Neuron (in vitro differentiated cells): Measurements from ENCODE around the gene STAT6.
"Not testable (repeated sequence)": the region's sequence is repeated elsewhere in the genome, so short reads cannot be mapped to it uniquely, and the experiment has no call there.

Source experiments
- H2AFZ ChIP-seq: one replicate; pipeline ENCODE4 v1.6.1; 2013; ENCODE audit warnings: low read depth, mild to moderate bottlenecking, inconsistent platforms, low read length, moderate library complexity
- H3K27me3 ChIP-seq: one replicate; pipeline ENCODE4 v1.6.1; 2013; ENCODE audit warnings: low read length; ENCODE audit not compliant: insufficient read depth
- H3K36me3 ChIP-seq: one replicate; pipeline ENCODE4 v1.6.1; 2013; ENCODE audit warnings: low read length; ENCODE audit not compliant: insufficient read depth
- H3K4me1 ChIP-seq: one replicate; pipeline ENCODE4 v1.6.1; 2013; ENCODE audit warnings: low read length; ENCODE audit not compliant: insufficient read depth
- H3K4me3 ChIP-seq: 2 replicates; pipeline ENCODE4 v1.5.1; 2013; ENCODE audit warnings: mild to moderate bottlenecking, low read length, moderate library complexity
- H3K9me3 ChIP-seq: one replicate; pipeline ENCODE4 v1.6.1; 2013; ENCODE audit warnings: low read length

STAT6 gene

DNA sequence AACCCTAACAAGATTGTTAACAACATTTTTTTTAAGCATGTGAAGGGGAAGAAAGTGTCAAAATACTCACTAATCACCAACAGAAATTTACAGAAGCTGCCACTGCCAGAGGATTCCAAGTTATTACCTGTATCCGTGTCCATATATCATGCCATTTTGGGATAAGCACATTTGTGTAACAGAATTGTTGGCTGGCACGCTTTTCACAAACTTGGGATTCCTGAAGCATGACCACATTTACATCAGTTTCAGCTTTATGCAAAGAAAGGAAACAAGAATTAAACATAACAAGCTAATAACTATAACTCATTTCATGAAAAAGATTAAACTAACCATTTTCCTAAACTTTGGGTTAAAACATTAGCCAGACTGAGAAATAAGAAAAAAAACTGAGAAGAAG is 38.5 kb downstream of the STAT6 start:
- no peak overlapping the region for H2AFZ ChIP-seq
- peaks cover 34% of the 10 kb centered on the region for H3K36me3 ChIP-seq
- no peaks in the 10 kb centered on the region for H3K27me3 ChIP-seq
- no peaks in the 10 kb centered on the region for H3K9me3 ChIP-seq
- peaks cover 8% of the 10 kb centered on the region for H3K4me1 ChIP-seq
- no peak overlapping the region for H3K4me3 ChIP-seq

DNA sequence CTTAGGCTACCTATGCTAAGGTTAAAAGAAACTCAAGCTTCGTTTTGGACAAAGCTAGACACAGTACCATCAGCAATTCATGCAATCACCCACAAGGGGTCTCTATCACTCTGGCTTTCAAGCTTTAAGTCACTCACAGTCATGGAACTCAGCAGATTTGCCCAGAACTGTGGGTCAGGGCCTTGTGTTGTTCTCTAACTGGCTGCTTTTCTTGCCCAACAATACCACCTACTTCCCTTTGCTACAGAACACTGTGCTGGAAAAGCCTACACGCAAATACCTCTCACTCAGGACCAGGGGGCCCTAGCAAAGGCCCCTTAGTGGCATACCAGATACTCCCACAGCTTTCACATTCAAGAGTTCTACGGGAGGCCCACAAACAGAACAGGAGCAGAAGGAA is 41.6 kb downstream of the STAT6 start:
- peaks cover 43% of the 10 kb centered on the region for H3K36me3 ChIP-seq
- H3K9me3 ChIP-seq, result no peaks in the 10 kb centered on the region
- no peaks in the 10 kb centered on the region for H3K27me3 ChIP-seq
- no peak overlapping the region for H3K4me3 ChIP-seq
- H2AFZ ChIP-seq, result no peak overlapping the region
- H3K4me1 ChIP-seq, result peaks cover 5% of the 10 kb centered on the region

DNA sequence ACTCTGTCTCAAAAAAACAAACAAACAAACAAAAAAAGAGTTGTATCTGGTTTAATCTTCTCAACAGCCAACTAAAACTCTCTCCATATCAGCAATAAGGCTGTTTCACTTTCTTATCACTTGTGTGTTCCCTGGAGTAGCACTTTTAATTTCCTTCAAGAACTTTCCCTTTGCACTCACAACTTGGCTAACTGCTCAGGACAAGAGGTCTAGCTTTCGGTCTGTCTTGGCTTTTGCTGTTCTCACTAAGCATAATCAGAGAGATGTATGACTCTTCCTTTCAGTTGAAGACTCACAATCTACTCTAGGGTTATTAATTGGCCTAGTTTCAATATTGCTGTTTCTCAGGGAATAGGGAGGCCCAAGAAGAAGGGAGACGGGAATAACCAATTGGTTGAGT is 44.9 kb downstream of the STAT6 start:
- Histone ChIP-seq H3K4me1 (peaks cover 5% of the 10 kb centered on the region), H3K9me3 (no peaks in the 10 kb centered on the region), H3K4me3 (no peak overlapping the region), H3K27me3 (no peaks in the 10 kb centered on the region), H3K36me3 (peaks cover 53% of the 10 kb centered on the region), H2AFZ (no peak overlapping the region)

DNA sequence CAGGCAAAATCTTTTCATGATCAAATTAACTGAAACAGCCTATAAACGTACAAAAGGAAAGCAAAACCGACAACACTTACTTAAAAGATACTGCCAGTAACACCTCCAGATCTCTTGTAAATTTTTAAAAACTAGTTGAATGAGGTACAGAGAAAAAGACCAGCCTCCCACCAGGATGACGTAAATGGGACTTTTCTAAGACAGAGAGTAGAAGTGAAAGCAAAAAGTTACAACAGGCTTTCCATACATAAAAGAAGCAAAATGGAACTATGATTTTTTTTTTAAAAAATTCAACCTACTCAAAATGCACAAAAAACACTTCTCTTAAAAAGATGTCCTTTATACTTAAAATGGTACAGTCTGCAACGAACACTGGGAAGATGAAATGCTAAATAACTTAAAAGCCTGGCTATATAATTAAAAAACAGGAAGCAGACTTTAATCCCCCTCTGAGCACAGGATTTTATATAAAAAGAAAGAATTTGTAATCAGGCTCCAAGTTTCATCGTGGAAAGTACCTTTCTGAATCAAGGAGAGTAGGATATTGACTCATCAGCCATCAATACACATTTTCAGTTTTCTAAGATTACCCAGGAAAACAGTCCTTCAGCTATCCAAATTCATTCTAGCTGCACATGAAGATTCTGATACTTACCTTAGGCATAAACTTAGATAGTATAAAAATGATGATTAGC is 47.0 kb downstream of the STAT6 start:
- H2AFZ ChIP-seq, result no peak overlapping the region
- peaks cover 55% of the 10 kb centered on the region for H3K36me3 ChIP-seq
- H3K4me1 ChIP-seq, result no peaks in the 10 kb centered on the region
- no peaks in the 10 kb centered on the region for H3K27me3 ChIP-seq
- no peak overlapping the region for H3K4me3 ChIP-seq
- no peaks in the 10 kb centered on the region for H3K9me3 ChIP-seq

DNA sequence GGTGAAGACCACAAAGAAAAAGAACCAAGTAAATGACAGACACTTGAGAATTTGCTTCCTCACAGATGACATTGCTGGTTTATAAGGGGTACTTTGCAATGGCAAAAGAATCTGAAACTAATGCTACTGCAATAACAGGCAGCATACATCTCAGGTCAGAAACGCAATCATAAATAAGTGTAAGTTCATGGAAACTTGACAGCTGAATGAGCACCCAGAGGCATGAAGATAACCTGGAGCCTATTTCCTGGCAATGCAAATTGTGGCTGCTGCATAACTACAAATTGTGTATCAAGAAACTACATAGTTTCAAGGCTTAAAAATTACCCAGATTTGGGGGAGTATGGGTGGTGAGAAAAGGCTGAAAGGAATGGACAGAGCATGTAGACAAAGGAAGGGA is 52.7 kb downstream of the STAT6 start:
- Histone ChIP-seq H3K4me1 (peaks cover 10% of the 10 kb centered on the region), H3K36me3 (peaks cover 64% of the 10 kb centered on the region)

DNA sequence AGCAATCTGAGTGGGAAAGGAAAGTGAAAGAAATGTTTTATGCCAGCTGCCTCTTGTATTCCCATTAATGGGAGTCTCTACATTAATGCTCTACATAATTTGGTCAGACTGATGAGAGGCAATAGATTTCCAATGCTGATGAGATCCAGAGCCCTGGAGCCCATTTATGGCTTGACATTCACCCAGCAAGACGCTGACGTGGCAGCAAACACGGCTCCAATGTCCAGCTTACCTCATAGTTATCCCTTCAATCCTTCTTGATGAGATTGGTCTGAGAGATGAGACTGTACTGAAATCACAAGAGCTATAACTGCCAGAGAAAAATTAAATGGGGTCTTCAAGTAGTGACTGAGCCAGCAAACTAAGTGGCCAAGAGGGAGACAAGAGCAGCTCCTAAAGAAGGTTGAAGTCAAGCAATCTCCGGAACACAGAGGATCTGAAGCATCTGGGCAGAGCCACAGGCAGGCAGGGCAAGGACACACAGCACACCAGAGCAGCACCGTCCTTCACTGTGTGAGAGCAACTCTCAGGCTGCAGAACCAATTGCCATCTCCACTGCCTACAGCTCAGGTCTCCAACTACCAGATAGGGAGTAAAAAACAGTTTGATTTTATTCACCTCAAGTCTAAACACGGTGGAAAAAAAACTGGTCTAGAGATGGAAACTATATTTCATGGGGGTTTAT is 54.0 kb downstream of the STAT6 start:
- Histone ChIP-seq H3K9me3 (no peaks in the 10 kb centered on the region), H3K27me3 (no peaks in the 10 kb centered on the region), H2AFZ (no peak overlapping the region), H3K36me3 (peaks cover 56% of the 10 kb centered on the region), H3K4me1 (peaks cover 10% of the 10 kb centered on the region), H3K4me3 (no peak overlapping the region)

More for the DNA sequence above, 52.7 kb downstream of the STAT6 start:
- no peaks in the 10 kb centered on the region for H3K27me3 ChIP-seq
- no peak overlapping the region for H3K4me3 ChIP-seq
- H2AFZ ChIP-seq, result no peak overlapping the region
- no peaks in the 10 kb centered on the region for H3K9me3 ChIP-seq

DNA sequence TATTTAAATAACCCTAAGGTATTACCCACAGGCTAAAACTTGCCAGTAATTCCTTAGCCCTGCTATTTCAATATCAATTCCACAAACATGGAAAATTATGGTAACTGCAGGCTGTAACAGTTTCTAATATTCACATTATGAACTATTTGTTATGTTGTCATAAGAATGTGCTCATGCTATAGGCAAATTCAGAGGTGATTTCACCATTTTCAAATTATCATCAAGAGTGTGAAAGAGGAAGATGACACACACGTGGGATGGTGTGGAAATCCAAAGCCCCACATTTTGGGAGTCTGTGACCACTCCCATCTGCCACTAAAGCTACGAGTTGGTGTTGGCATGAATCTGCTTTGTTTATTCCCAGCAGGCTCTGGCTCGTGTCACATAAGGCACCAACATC is 55.3 kb downstream of the STAT6 start:
- Histone ChIP-seq H3K4me1 (peaks cover 10% of the 10 kb centered on the region), H2AFZ (no peak overlapping the region), H3K27me3 (no peaks in the 10 kb centered on the region), H3K4me3 (no peak overlapping the region), H3K36me3 (peaks cover 51% of the 10 kb centered on the region), H3K9me3 (no peaks in the 10 kb centered on the region)

DNA sequence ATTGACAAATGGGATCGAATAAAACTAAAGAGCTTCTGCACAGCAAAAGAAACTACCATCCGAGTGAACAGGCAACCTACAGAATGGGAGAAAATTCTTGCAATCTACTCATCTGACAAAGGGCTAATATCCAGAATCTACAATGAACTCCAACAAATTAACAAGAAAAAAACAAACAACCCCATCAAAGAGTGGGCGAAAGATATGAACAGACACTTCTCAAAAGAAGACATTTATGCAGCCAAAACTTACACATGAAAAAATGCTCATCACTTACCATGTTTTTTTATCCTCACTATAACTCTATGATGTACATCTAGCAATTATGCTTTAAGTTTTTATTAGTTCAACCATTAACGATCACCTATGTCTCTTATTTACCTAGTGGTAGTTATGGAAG is 57.3 kb downstream of the STAT6 start:
- H3K4me3 ChIP-seq, H2AFZ ChIP-seq, H3K4me1 ChIP-seq, H3K9me3 ChIP-seq, H3K27me3 ChIP-seq: not testable (repeated sequence)
- peaks cover 32% of the 10 kb centered on the region for H3K36me3 ChIP-seq

DNA sequence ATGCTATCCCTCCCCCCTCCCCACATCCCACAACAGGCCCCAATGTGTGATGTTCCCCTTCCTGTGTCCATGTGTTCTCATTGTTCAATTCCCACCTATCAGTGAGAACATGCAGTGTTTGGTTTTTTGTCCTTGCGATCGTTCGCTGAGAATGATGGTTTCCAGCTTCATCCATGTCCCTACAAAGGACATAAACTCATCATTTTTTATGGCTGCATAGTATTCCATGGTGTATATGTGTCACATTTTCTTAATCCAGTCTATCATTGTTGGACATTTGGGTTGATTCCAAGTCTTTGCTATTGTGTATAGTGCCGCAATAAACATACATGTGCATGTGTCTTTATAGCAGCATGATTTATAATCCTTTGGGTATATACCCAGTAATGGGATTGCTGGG is 58.0 kb downstream of the STAT6 start:
- not testable (repeated sequence) for H3K9me3 ChIP-seq, H3K4me1 ChIP-seq, H2AFZ ChIP-seq, H3K27me3 ChIP-seq, H3K4me3 ChIP-seq
- H3K36me3 ChIP-seq, result peaks cover 24% of the 10 kb centered on the region

DNA sequence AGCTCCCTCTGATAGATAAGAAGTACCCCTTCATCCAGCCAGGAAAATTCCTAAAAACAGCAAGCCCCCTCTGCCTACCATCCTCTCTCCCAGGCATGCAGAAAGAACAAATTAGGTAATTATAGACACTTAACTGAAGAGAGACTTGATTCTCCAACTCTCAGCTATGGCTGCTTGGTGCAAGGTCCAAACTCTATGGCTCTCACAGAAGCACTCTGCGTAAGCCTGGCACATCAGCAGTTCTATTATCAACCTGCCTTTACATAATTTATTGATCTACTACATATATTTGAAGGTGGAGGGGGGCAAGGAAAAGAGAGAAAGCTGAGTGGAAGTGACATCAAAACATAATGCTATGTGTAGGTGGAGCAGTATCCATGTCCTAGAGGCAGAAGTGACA is 60.2 kb downstream of the STAT6 start:
- H2AFZ ChIP-seq, result no peak overlapping the region
- no peaks in the 10 kb centered on the region for H3K27me3 ChIP-seq

DNA sequence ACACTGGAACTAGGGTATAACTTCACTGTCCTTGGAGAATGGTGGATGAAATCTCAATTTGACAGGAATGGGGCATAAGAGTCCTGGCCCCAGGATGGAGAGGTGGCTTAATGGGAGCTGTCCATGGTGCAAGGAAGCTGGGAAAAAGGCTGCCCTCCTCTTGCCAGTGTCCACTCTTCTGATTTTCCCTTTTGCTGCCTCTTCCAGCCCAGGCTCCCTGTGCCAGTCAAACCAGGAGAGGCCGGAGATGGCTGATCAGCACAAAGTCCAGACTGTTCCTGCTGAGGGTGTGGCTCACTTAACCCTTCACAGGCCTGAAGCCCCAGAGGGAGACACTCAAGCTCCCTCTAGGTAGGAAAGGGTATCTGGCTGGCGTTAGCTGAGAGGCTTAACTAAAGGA is 61.3 kb downstream of the STAT6 start, which contains the start of gene MYO1A:
MYO1A (minus strand) TSS at position 240 of the 400 bp plus-strand sequence. CDS start 1,806 bp downstream, outside the sequence.
- no peak within 1 kb of the TSS for H3K4me3 ChIP-seq

More for the DNA sequence above, 60.2 kb downstream of the STAT6 start:
- Histone ChIP-seq H3K9me3 (no peaks in the 10 kb centered on the region), H3K4me3 (no peak overlapping the region), H3K4me1 (no peaks in the 10 kb centered on the region), H3K36me3 (peaks cover 6% of the 10 kb centered on the region)

DNA sequence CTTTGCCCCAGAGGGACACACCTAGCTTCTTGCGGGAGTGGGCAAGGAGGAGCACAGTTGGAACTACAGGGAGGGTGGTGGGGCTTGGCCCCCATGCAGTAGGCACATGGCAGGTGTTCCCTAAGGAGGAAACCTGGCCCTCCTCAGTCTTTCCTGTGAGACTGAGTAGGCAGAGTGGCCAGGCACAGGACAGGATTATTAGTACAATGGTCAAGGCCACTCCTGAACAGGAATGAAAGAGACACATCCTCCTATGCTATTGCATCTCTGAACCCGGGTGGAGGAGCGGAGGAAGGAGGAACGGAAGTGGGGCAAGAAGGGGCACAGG is 62.1 kb downstream of the STAT6 start:
- H3K4me3 ChIP-seq, result no peak overlapping the region
- no peaks in the 10 kb centered on the region for H3K36me3 ChIP-seq
- no peaks in the 10 kb centered on the region for H3K9me3 ChIP-seq
- H3K4me1 ChIP-seq, result no peaks in the 10 kb centered on the region
- H2AFZ ChIP-seq, result no peak overlapping the region
- no peaks in the 10 kb centered on the region for H3K27me3 ChIP-seq

More for the DNA sequence above, 61.3 kb downstream of the STAT6 start, which contains the start of gene MYO1A:
- H3K36me3 ChIP-seq, result no peaks in the 10 kb centered on the region
- no peak within 1 kb of the TSS for H2AFZ ChIP-seq
- no peaks in the 10 kb centered on the region for H3K4me1 ChIP-seq
- no peaks in the 10 kb centered on the region for H3K27me3 ChIP-seq
- no peaks in the 10 kb centered on the region for H3K9me3 ChIP-seq

DNA sequence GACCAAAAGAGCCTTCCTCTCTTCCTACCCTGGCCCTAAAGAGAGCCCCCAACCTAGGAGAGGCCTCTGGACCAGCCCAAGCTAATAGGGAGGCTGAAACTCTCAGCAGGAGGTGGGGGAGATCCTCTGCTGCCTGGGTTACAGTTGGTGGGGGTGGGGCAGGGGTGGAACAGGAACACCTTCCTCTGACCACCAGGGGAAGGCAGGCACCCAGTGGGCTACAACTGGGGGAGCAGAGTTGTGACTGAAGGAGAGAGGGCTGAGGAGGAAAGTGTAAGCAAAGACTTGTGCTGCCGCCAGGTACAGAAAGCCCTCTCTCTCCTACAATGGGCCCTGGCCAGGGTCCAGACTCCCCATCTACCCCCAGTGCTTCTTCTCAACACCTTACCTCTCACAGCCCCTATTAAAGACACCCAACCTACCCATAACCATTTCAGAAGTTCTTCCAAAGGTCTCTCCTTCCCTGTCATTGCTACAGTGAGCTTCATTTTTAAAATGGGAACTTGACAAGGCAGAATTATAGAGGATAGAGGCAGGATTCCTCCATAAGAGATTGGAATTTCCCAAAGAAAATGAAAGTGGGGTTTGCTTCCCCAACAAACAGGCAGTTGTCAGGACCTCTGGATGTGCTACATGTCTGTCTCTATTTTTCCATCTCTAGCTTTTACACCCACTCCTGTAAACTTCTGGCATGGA is 62.6 kb downstream of the STAT6 start:
- Histone ChIP-seq H3K9me3 (no peaks in the 10 kb centered on the region), H3K36me3 (no peaks in the 10 kb centered on the region), H2AFZ (no peak overlapping the region), H3K4me1 (no peaks in the 10 kb centered on the region), H3K27me3 (no peaks in the 10 kb centered on the region), H3K4me3 (no peak overlapping the region)
